Subcutaneous abdominal adipose tissue (tissue), 5 donors: ENCODE data around the gene ZNF629.

Experiments
- H3K27ac ChIP-seq: one replicate; pipeline ENCODE4 v1.7.0; 2013; ENCODE audit warnings: low read depth, mild to moderate bottlenecking, inconsistent platforms, low read length, moderate library complexity
- H3K27me3 ChIP-seq, 5 donors: one replicate each; pipeline ENCODE4 v1.7.0; 2013; ENCODE audit warnings: low read length in 5 of 5, inconsistent platforms in 1 of 5; ENCODE audit not compliant: control insufficient read depth in 5 of 5, insufficient read depth in 4 of 5
- H3K36me3 ChIP-seq, 5 donors: one replicate each; pipeline ENCODE4 v1.7.0; 2013; ENCODE audit warnings: low read length in 5 of 5; ENCODE audit not compliant: control insufficient read depth in 5 of 5, insufficient read depth in 5 of 5
- H3K4me1 ChIP-seq, 5 donors: one replicate each; pipeline ENCODE4 v1.7.0; 2013; ENCODE audit warnings: low read length in 5 of 5, mild to moderate bottlenecking in 3 of 5, moderate library complexity in 1 of 5; ENCODE audit not compliant: control insufficient read depth in 5 of 5, insufficient read depth in 5 of 5
- H3K4me3 ChIP-seq, 5 donors: one replicate each; pipeline ENCODE4 v1.7.0; 2013; ENCODE audit warnings: low read length in 5 of 5, low read depth in 1 of 5
- H3K9ac ChIP-seq, 5 donors: one replicate each; pipeline ENCODE4 v1.7.0; 2013; ENCODE audit warnings: low read length in 5 of 5, mild to moderate bottlenecking in 4 of 5, moderate library complexity in 3 of 5
- H3K9me3 ChIP-seq, 5 donors: one replicate each; pipeline ENCODE4 v1.7.0; 2013; ENCODE audit warnings: low read length in 5 of 5; ENCODE audit not compliant: control insufficient read depth in 5 of 5
- donor health status: healthy.
- donor health status: healthy.
- donor health status: healthy.
- donor health status: healthy.
- donor health status: healthy.

The ZNF629 gene

GRCh38 chr16:30750201-30750600, 36.8 kb downstream of the ZNF629 start:
- H3K36me3 ChIP-seq, result peaks cover under 1 to 43% (median 26%) of the 10 kb centered on the region in 5 donors
- H3K4me1 ChIP-seq, result peaks cover 3 to 17% (median 8%) of the 10 kb centered on the region in 5 donors
- no peak overlapping the region for H3K27ac ChIP-seq
- H3K27me3 ChIP-seq, result no peaks in the 10 kb centered on the region
- H3K9me3 ChIP-seq, result no peaks in the 10 kb centered on the region
- H3K9ac ChIP-seq, result no peak overlapping the region
- H3K4me3 ChIP-seq, result no peak overlapping the region

GRCh38 chr16:30748634-30749445, 38.2 kb downstream of the ZNF629 start:
- peak overlapping the region in 3 of 5 donors; percentile 35 to 76 (median 63) for H3K9ac ChIP-seq
- H3K4me1 ChIP-seq, result peaks cover 3 to 17% (median 8%) of the 10 kb centered on the region in 5 donors
- H3K4me3 ChIP-seq, result peak overlapping the region in 4 of 5 donors; percentile 78 to 86 (median 84)
- no peaks in the 10 kb centered on the region for H3K27me3 ChIP-seq
- H3K9me3 ChIP-seq, result no peaks in the 10 kb centered on the region
- no peak overlapping the region for H3K27ac ChIP-seq
- peaks cover 6 to 47% (median 28%) of the 10 kb centered on the region in 5 donors for H3K36me3 ChIP-seq

- Histone ChIP-seq H3K9ac (peak within 1 kb of the TSS; percentile 52 to 77 (median 72)), H3K36me3 (peaks cover 6 to 46% (median 22%) of the 10 kb centered on the region in 5 donors), H3K4me3 (peak within 1 kb of the TSS; percentile 78 to 93 (median 86))
Observed at GRCh38 chr16:30747799-30748633, 39.0 kb downstream of the ZNF629 start, which contains the start of gene PHKG2. TSS of gene PHKG2 (plus strand) at chr16:30748425. CDS start at chr16:30748821, 396 bp downstream.

GRCh38 chr16:30747331-30747730, 39.7 kb downstream of the ZNF629 start:
- Histone ChIP-seq H3K4me3 (peak overlapping the region; percentile 78 to 93 (median 86)), H3K9me3 (no peaks in the 10 kb centered on the region), H3K4me1 (peaks cover 5 to 17% (median 8%) of the 10 kb centered on the region in 5 donors), H3K36me3 (peaks cover 6 to 40% (median 17%) of the 10 kb centered on the region in 5 donors), H3K27ac (peak overlapping the region; percentile 78), H3K27me3 (no peaks in the 10 kb centered on the region), H3K9ac (peak overlapping the region in 4 of 5 donors; percentile 56 to 77 (median 65))

More at GRCh38 chr16:30747799-30748633, 39.0 kb downstream of the ZNF629 start, which contains the start of gene PHKG2:
- Histone ChIP-seq H3K9me3 (no peaks in the 10 kb centered on the region), H3K4me1 (peaks cover 5 to 17% (median 8%) of the 10 kb centered on the region in 5 donors), H3K27ac (peak within 1 kb of the TSS; percentile 78), H3K27me3 (no peaks in the 10 kb centered on the region)

GRCh38 chr16:30746638-30747175, 40.3 kb downstream of the ZNF629 start:
- Histone ChIP-seq H3K27me3 (no peaks in the 10 kb centered on the region), H3K27ac (peak overlapping the region; percentile 78), H3K4me3 (no peak overlapping the region), H3K4me1 (peaks cover 5 to 17% (median 8%) of the 10 kb centered on the region in 5 donors), H3K9ac (peak overlapping the region in 1 of 5 donors; percentile 16), H3K36me3 (peaks cover 6 to 38% (median 21%) of the 10 kb centered on the region in 5 donors), H3K9me3 (no peaks in the 10 kb centered on the region)

GRCh38 chr16:30745082-30745481, 41.9 kb downstream of the ZNF629 start:
- Histone ChIP-seq H3K36me3 (peaks cover 6 to 27% (median 14%) of the 10 kb centered on the region in 5 donors), H3K4me1 (peaks cover 8 to 32% (median 20%) of the 10 kb centered on the region in 5 donors), H3K27ac (no peak overlapping the region), H3K9me3 (no peaks in the 10 kb centered on the region), H3K4me3 (no peak overlapping the region), H3K9ac (no peak overlapping the region), H3K27me3 (no peaks in the 10 kb centered on the region)

GRCh38 chr16:30744183-30744582, 42.8 kb downstream of the ZNF629 start:
- peaks cover 8 to 29% (median 20%) of the 10 kb centered on the region in 5 donors for H3K4me1 ChIP-seq
- peaks cover 6 to 34% (median 18%) of the 10 kb centered on the region in 5 donors for H3K36me3 ChIP-seq
- peak overlapping the region; percentile 62 for H3K27ac ChIP-seq
- H3K27me3 ChIP-seq, result no peaks in the 10 kb centered on the region
- H3K9ac ChIP-seq, result peak overlapping the region in 1 of 5 donors; percentile 35
- H3K9me3 ChIP-seq, result no peaks in the 10 kb centered on the region
- no peak overlapping the region for H3K4me3 ChIP-seq

- peaks cover 6 to 39% (median 23%) of the 10 kb centered on the region in 5 donors for H3K36me3 ChIP-seq
- H3K4me1 ChIP-seq, result peaks cover 8 to 26% (median 20%) of the 10 kb centered on the region in 5 donors
- peak overlapping the region in 1 of 5 donors; percentile 35 for H3K9ac ChIP-seq
- H3K4me3 ChIP-seq, result no peak overlapping the region
- peak overlapping the region; percentile 62 for H3K27ac ChIP-seq
- no peaks in the 10 kb centered on the region for H3K9me3 ChIP-seq
- H3K27me3 ChIP-seq, result no peaks in the 10 kb centered on the region
Observed at GRCh38 chr16:30743716-30744115, 43.3 kb downstream of the ZNF629 start.

- H3K27me3 ChIP-seq, result no peaks in the 10 kb centered on the region
- no peaks in the 10 kb centered on the region for H3K9me3 ChIP-seq
- no peak overlapping the region for H3K4me3 ChIP-seq
- H3K27ac ChIP-seq, result peak overlapping the region; percentile 70
- H3K36me3 ChIP-seq, result peaks cover 6 to 61% (median 45%) of the 10 kb centered on the region in 5 donors
- H3K4me1 ChIP-seq, result peaks cover 5 to 17% (median 13%) of the 10 kb centered on the region in 5 donors
- H3K9ac ChIP-seq, result no peak overlapping the region
Observed at GRCh38 chr16:30741461-30741914, 45.5 kb downstream of the ZNF629 start.
